Hepatocyte (in vitro differentiated cells): ENCODE measurements around the gene RLIM.

Experiments
- EZH2 ChIP-seq: fragments of 200-600 bp; sonication (generic); IDR thresholded peaks from 2 replicates; pipeline ENCODE4 v1.6.1; 2016; ENCODE audit warnings: antibody characterized with exemption, mild to moderate bottlenecking, borderline replicate concordance
- EZH2phosphoT487 ChIP-seq: fragments of 200-600 bp; sonication (generic); IDR thresholded peaks from one replicate; pipeline ENCODE4 v1.6.1; 2018; ENCODE audit warnings: antibody characterized with exemption, mild to moderate bottlenecking, low read depth, moderate library complexity; ENCODE audit not compliant: unreplicated experiment, severe bottlenecking
- TF ChIP-seq, protein P1 (sequence below): fragments of 200-600 bp; sonication (generic); IDR thresholded peaks from 2 replicates; pipeline ENCODE4 v1.5.1; 2016; ENCODE audit warnings: antibody characterized with exemption, mild to moderate bottlenecking; ENCODE audit not compliant: poor library complexity

GRCh38 chrX:74550295-74550802, 64.1 kb downstream of the RLIM start:
- TF ChIP-seq, protein P1, sequence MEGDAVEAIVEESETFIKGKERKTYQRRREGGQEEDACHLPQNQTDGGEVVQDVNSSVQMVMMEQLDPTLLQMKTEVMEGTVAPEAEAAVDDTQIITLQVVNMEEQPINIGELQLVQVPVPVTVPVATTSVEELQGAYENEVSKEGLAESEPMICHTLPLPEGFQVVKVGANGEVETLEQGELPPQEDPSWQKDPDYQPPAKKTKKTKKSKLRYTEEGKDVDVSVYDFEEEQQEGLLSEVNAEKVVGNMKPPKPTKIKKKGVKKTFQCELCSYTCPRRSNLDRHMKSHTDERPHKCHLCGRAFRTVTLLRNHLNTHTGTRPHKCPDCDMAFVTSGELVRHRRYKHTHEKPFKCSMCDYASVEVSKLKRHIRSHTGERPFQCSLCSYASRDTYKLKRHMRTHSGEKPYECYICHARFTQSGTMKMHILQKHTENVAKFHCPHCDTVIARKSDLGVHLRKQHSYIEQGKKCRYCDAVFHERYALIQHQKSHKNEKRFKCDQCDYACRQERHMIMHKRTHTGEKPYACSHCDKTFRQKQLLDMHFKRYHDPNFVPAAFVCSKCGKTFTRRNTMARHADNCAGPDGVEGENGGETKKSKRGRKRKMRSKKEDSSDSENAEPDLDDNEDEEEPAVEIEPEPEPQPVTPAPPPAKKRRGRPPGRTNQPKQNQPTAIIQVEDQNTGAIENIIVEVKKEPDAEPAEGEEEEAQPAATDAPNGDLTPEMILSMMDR = peak; percentile 92
- TF ChIP-seq EZH2phosphoT487 = no peak
- no peak for TF ChIP-seq EZH2
